Measurements from ENCODE around the gene MICALL1.

MICALL1 gene, protein sequence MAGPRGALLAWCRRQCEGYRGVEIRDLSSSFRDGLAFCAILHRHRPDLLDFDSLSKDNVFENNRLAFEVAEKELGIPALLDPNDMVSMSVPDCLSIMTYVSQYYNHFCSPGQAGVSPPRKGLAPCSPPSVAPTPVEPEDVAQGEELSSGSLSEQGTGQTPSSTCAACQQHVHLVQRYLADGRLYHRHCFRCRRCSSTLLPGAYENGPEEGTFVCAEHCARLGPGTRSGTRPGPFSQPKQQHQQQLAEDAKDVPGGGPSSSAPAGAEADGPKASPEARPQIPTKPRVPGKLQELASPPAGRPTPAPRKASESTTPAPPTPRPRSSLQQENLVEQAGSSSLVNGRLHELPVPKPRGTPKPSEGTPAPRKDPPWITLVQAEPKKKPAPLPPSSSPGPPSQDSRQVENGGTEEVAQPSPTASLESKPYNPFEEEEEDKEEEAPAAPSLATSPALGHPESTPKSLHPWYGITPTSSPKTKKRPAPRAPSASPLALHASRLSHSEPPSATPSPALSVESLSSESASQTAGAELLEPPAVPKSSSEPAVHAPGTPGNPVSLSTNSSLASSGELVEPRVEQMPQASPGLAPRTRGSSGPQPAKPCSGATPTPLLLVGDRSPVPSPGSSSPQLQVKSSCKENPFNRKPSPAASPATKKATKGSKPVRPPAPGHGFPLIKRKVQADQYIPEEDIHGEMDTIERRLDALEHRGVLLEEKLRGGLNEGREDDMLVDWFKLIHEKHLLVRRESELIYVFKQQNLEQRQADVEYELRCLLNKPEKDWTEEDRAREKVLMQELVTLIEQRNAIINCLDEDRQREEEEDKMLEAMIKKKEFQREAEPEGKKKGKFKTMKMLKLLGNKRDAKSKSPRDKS

DNA sequence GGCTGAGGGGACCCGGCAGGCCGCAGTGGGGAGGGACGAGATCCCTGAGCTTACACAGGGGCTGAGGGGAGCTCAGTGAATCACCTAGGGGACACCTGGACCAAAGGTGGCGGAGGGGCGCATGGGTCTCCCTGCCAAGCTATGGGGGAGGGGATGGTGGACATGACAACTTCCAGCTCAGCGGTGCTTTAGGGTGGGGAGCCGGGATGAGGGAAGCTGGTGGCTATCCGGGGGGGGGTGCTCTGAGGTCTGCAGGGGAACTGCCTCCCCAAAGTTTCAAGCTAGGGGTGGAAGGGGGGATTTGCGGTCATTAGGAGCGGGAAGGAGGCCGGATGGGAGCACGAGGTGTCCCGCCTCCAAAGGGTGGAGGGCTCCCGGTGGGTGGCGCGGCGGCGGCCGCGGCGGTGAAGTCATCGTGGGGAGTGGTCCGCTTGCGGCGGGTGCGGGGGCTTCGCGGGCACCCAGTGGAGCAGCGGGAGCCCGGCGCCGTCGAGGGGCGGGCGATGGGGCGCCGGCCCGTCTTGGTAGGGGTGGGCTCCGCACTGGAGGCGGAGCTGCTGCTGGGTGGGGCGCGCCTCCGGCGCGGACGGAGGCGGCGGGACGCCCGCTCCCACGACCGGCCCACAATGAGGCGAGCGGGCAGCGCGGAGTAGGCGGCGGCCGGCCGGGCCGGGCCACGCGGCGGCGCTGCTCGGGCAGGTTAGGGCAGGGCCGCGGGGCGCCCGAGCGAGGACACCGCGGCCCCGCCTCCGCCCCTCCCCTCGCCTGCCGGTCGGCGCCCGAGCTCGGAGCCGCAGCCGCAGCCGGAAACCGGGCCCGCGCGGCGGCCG, at the start of gene MICALL1:
Gene MICALL1, plus strand, starts transcription at position 764 of the 830 bp plus-strand sequence. CDS start 126 bp downstream, outside the sequence.
- peak; percentile 69 for DNase-seq

DNA sequence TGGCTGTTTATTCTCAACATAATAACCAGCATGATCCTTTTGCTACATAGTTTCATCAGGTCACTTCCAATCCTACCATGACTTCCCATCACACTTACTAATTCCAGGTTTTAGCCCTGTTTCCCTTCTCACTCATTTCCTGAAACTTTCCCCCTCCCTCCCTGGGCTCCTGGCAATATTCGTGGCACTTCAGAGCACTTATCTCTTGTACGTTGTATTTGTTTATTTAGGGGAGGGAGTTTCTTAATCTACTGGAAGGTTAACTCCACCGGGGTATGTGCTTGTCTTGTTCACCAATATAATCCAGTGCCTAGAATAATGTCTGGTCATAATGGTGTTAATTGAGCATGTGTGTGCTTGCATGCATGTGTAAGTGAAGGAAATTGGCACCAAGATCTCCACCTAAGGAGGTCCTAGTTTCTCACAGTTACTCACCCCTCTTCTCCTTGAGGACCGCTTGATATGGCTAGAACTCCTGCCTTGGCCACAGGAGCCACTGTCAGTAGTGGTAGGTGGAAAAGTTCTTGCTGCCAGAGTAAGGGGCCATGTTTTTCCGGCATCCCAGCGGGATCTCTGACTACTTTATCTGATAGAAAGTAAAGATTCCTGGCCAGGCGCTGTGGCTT, 45.2 kb upstream of the MICALL1 start:
- no peak for DNase-seq

DNA sequence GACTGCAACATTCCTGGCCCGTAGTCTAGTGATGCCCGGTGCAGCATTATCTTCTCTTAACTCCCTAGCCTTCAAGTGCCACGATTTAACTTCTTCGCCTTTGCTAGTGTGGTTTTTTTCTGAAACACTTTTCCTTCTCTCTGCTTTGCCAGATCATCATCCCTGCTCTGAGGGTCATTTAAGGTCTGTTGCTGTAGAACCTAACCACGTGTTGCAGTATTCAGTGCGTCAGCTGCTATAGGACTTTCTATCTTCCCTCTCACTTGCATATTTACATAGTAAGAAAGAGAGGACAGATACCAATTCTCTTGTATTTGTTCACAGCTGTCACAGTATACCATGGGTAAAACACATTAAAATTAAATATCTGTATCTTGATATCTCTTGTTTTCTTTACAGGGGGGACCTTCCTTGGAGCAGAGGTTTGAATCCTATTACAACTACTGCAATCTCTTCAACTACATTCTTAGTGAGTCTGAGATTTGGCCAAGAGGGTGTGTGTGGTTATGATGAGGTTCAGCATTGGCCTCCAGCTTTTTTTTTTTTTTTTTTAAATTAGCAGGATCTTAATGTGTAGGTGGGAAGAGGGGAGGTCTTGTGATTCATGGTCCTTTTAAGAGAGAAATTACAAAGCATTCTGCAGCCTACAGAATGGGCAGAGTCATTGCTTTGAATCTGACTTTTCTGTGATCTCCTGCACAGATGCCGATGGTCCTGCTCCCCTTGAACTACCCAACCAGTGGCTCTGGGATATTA, 43.3 kb upstream of the MICALL1 start:
- DNase-seq: no peak

DNA sequence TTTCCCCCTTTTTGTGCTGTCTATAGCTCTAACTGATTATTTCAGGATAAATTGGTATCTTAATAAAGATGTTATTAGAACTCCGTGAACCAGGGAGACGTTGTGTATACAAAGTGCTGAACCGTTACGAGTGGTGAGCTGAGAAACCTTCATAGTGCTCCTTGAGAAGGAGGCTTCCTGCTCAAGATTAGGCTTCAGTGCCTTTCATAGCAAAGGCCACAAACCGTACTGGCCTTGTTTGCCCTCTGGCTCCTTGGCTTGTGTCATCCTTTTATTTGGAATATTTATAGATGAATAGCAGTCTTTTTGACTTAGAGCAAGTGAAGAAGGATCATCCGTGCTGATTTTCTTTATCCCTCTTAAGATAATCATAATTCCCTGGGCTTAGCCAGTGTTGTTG, 40.6 kb upstream of the MICALL1 start:
- DNase-seq: no peak

DNA sequence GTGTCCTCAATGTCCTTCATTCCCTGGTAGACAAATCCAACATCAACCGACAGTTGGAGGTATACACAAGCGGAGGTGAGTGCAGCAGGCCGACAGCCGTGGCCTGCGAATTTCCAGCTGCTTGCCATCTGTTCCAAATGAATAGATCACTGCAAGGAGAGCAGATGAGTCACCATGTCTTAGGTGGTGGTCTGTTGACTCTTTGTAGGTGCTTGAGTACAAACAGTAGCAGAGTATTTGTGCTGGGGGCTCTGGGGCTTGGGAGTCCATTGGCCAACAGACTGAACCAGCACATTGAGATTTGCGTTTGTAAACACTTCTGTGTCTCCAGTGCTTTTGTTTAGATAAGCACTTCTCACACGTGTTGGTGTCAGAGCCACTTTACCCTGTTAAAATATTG, 35.8 kb upstream of the MICALL1 start:
- no peak for DNase-seq

DNA sequence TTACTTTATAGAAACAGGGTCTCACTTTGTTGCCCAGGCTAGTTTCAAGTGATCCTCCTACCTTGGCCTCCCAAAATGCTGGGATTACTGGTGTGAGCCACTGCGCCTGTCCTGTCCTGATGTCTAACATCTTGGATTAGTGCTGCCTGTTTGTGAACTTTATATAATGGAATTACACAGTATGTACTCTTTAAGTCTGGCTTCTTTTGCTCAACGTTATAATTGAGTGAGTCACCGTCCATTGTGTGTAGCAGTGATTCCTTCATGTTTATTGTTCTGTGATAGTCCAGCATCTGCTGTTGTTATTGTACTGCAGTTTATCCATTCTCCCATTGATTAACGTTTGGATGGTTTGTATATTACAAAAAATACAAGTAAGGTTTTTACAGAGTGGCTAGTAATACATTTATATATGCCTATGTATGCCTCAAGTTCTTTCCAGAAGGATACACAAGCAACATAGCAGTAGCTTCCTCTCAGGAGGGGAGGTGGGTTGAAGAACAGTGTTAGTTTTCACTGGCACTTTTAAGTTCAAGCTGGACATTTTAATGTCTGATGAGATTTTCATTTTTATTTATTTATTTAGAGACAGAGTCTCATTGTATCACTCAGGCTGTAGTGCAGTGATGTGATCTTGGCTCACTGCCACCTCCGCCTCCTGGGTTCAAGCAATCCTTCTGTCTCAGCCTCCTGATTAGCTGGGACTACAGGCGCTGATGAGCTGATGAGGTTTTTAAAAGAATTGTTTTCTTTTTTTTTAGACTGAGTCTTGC, 25.2 kb upstream of the MICALL1 start:
- DNase-seq: no peak

DNA sequence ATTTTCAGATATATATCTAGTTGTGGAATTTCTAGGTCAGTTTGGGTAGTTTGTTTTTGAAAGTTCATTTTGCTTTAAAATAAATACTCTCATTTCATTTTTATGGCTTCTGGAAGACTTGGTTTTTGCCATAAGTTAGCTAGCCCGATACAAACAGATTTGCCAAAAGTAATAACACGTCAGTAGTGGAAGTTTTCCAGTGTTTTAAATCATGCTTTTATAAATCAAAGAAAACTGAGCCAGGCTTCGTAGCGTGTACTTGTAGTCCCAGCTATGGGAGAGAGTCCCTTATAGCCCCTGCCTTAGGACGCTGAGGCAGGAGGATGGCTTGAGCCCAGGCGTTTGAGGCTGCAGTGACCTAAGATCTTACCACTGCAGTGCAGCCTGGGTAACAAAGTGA, 21.7 kb upstream of the MICALL1 start:
- no peak for DNase-seq

DNA sequence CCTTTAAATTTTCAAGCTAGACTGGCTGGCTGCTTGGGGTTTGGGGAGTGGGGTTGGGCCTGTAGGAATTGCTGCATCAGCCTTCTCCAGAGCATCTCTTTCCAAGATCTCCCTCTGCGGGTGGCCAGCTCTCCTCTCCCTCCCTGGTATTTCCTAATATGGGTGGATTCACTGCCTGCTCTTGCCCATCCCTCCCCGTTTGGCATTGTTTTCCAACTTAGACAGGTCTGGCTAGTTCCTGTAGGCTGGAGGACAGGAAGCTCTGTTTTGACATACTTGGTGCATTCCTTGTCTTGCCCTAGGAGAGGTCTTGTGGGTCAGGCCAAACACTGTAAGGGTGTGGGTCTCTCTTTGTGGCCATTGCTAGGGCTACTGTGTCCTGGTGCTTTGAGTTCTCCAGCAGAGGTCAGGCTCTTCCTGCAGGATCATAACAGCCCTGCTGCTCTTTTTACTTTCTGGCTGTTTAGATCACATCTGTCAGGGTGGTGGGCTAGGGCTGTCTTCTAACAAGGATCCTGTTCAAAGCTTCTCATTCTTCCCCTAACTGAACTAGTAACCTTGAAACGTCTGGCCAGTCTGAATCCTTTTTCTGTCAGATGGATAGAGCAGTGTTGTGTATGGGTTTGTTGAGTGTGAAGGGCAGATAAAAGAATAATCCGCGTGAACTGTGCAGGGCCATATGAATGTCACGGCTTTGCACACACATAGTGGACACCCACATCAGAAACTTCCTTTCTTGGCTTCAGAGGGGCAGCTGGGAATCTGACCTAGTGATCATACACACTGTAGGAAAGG, 18.3 kb upstream of the MICALL1 start:
- DNase-seq: no peak

DNA sequence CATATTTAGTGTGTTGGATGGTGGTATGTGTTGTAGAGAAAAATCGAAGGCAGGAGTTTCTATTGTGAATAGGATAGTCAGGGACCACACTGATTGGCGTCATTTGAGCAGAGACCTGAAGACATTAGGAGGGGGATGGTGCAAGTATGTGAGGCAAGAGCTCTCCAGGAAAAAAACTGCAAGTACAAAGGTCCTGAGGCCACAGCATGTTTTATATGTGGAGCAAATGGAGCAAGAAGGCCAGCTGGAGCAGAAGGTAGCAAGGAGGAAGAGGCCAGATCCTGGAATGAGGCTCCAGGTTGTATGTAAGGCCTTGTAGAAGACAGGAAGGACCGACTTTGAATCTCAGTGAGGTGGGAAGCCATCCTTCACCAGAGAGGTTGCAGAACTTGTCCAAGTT, 14.2 kb upstream of the MICALL1 start:
- no peak for DNase-seq

DNA sequence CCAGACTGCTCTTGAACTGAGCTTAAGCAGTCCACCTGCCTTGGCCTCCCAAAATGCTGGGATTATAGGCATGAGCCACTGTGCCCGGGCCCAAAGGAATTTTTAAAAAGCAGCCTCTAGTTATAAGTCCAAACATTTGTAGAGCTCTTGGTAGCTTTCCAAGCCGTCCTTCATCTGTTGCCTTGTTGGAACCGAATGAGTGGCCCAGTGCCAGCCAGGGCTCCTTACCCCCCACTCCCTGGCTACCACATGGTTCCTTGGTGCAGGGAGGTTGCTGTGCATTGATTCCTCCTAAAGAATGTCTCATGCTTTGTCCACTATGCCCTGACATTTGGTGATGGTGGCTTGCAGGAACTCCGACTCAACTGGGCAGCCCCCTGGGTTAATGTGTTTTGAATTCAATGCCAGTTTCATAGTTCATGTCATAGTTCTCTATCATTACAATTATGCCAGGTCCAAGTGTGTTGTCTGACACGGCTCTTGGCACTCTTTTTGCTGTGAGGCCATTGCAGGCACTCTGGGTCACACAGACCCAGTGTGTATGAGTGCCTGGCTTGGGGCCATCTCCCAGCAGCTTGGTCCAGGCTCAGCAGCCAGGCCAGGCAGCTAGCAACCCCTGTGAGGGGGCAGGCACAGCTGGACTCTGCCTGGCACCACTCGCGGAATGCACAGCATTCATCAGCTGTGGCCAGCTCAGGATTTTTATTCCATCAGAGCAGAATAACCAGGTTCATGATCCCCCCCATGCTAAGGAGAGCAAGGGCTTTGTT, 13.3 kb upstream of the MICALL1 start:
- DNase-seq: no peak

DNA sequence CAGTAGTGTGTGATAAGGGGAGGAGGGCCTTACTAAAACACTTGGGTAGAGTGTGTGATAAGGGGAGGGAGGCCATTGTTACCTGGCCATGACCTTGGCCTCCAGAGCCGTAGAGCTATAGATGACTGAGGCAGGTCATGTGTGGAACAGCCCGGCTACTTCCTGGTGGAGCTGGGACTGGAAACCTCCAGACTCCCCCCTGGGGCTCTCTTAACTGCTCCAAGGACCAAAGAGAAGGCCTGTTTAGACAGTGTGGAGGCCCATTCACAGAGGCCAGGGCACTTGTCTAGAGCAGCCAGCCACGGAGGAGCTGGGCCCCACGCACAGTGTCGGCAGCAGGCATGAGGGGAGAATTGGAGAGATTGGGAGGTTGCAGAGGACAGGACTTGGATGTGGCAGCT, 12.5 kb upstream of the MICALL1 start:
- no peak for DNase-seq

DNA sequence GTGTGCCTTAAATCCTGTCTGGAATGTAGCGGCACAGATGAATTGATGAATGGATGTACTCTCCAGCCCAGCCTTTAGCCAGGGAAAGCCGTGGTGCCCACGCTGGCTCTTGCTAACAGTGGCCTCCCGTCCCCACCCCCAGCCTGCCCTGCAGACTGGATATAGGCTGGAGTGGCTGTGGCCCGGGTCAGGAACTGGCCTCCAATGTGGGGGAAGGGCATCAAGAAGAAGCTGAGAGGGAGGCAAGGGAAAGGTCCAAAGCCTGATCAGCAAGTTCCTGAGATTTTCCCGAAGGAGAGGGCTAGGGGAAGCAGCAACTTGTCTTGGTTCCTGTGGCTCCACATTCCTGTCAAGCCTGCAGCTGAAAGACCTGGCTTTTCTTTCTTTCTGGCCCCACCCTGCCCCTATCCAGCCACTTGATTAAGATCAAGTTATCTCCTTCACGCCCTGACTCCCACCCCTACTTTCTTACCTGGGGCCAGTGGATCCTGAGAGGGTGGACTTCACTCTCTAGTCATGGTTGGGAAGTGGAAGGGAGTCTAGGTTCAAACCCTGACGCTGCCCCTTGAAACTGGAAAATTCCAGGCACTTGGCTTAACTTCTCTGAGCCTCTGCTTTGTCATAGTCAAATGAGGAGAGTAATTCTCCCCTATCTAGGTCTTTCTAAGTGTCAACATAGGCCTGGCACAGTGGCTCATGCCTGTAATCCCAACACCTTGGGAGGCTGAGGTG, 11.0 kb upstream of the MICALL1 start:
- no peak for DNase-seq

DNA sequence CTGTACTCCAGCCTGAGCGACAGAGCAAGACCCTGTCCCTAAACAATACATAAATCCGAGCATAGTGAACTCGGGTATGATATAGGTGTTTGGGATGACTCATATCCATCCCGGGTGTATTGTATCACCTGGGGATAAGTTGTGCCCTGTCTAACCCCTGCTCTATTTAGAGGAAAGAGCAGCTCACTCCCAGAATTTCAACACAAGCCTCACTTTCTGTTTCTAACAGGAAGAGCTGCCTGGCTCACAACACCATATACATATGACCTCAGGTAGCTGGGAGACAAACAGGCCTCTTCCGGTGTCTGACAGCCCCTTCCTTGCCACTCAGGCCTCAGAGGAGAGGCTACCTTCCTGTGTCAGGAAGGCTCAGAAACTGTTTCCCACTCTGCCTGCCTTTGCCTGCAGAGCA, 9.9 kb upstream of the MICALL1 start:
- DNase-seq: peak; percentile 59

DNA sequence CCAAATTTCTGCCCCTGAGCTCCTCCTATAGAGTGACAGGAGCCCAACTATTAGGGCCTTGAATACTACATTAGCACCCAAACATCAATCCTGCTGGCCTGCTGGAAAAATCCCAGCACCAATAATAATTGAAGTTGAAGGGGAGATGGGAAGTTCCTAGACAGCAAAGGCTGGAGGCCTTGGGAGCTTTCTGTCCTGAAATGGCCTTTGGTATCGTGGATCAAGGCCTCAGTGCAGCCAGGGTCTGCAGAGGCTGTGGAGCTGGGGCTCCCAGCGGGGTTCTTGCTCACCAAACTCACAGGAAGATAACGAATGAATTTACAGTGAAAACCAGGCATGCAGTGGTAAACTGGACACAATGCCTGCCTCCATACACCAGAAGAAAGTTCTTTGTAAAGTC, 9.2 kb upstream of the MICALL1 start:
- DNase-seq: no peak

DNA sequence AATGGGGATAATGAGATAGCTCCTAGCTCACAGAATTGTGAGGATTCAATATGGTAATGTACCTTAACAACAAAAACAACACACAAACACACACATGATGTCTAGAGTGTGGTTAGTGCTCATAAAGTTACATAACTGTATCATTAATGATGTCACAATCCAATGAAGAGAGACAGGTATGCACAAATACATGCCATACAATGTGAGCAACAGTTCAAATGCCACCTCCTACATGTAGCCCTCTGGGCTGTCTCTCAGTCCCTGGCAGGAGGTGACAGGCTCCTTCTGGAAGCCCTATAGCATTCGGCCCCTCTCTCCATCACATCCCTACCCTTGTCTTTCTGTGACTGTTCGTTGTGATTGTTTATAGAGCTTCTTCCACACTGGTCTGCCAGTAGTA, 8.3 kb upstream of the MICALL1 start:
- no peak for DNase-seq

DNA sequence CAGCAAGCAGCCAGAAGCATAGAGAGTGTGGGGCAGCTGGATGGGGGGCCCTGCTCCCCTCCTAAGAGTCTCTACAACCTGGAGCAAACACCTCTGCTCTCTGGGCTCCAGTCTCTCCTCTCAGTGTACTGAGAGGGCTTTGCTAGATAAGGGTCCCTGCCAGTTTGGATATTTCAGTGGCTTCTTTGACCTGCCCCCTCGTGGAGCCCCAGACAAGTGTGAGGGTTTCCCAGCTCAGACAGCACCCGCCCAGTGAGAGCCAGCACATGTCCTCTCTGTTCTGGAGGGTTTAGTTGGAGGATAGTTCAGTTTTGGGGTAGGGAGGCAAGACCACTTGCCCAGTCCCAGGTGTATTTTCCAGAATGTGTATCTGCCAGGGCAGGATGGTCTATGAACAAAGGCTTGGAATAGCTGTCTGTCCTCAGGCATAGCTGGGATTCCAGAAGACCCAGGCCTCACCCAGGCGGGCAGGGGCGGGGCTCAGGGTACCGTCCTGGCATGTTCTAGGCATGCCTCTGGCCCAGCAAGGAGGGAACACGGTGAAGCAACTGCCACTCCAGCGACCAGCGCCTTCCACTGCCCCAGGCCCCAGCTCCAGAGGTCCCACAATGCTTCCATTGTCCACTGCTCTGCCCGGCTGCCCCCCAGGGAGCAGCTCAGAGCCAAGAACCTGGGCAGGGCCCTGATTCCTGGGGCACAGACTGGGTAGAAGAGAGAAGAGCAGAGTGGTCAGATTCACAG, 7.5 kb upstream of the MICALL1 start:
- no peak for DNase-seq

DNA sequence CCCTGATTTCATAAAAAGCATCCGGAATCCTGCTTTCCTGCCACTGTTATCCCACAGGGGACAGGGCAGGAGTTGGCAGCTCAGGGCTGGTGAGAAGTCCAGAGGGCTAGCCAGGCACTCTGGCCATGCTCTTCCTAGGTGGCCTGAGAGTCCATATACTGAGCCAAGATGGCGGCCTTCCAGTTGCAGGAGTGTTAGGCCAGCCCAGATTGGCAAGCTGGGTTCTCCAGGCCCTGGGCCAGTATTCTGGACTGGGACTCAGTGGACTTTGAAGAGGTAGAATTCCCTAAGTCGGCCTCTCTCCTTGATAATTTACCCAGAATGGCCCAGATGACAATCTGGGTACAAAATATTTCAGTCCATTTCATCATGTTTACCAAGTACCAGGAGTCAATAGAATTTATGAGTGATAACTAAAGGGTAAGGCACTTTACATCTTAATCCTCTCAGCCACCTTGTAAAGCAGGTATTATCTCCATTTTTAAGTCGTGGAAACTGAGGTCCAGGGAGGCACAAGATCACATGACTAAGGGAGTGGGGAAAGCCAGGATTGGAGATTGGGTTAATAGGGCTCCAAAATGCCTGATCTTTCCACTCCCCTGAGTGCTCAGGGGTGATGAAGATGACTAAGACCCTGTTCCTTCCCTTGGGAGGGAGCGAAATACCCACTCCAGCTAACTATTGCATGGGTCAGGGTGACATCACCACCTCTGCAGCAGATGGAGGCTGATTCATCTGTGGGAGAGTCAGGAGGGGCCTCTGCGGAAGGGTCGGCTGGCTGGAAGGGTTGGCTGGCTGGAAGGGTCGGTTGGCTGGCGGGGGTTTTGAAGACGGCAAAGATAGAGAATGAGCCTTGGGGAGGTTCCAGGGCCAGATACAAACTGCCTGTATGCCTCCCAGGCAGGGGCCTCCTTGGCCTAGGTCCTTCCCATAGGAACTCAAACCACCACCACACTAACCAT, 1.2 kb upstream of the MICALL1 start:
- peak; percentile 48 for DNase-seq
